HEK293T (cell line): Measurements from ENCODE around the gene PAK6.

ENCODE experiments used
- ARNT ChIP-seq: fragments of 450-650 bp; IDR thresholded peaks from 2 replicates; pipeline ENCODE4 v1.6.1; 2017; ENCODE audit warnings: mild to moderate bottlenecking
- BHLHE40 ChIP-seq: fragments of 450-650 bp; IDR thresholded peaks from 2 replicates; pipeline ENCODE4 v1.6.1; 2016; ENCODE audit warnings: mild to moderate bottlenecking, moderate library complexity, borderline replicate concordance
- CTBP1 ChIP-seq: fragments of 450-650 bp; IDR thresholded peaks from 2 replicates; pipeline ENCODE4 v1.6.1; 2016; ENCODE audit warnings: borderline replicate concordance
- FOXK2 ChIP-seq: fragments of 450-650 bp; IDR thresholded peaks from 2 replicates; pipeline ENCODE4 v1.6.1; 2016; ENCODE audit warnings: mild to moderate bottlenecking
- FOXM1 ChIP-seq: fragments of 450-650 bp; IDR thresholded peaks from 2 replicates; pipeline ENCODE4 v1.6.1; 2017; ENCODE audit warnings: mild to moderate bottlenecking, borderline replicate concordance
- PKNOX1 ChIP-seq: fragments of 450-650 bp; IDR thresholded peaks from 2 replicates; pipeline ENCODE4 v1.6.1; 2016
- SP1 ChIP-seq: fragments of 450-650 bp; IDR thresholded peaks from 2 replicates; pipeline ENCODE4 v1.6.1; 2017
- TARDBP ChIP-seq: fragments of 450-650 bp; IDR thresholded peaks from 2 replicates; pipeline ENCODE4 v1.6.1; 2016

- no peak for TF ChIP-seq SP1
- no peak for TF ChIP-seq CTBP1
- no peak for TF ChIP-seq TARDBP
- no peak for TF ChIP-seq FOXK2
- no peak for TF ChIP-seq FOXM1
- no peak for TF ChIP-seq BHLHE40
- TF ChIP-seq ARNT, result no peak
- TF ChIP-seq PKNOX1, result no peak
Measured at GRCh38 chr15:40198355-40199085, 40.3 kb upstream of the PAK6 start.
